Fibroblast of skin of right biceps (primary cell): ENCODE measurements around the gene SEC31A.
"Not testable (repeated sequence)": the region's sequence is repeated elsewhere in the genome, so short reads cannot be mapped to it uniquely, and the experiment has no call there.

Experiments used
- DNase-seq: peaks from one replicate; pipeline ENCODE4 v3.0.0-alpha.2; 2013

SEC31A gene

GRCh38 chr4:82890901-82891706 lies at the start of gene SEC31A:
Gene SEC31A, minus strand, starts transcription at chr4:82891153. Its CDS starts 9,217 bp downstream, at chr4:82881936.
- peak; percentile 97 for DNase-seq

GRCh38 chr4:82939414-82939813 lies 48.5 kb upstream of the SEC31A start:
- DNase-seq = no peak

DNA sequence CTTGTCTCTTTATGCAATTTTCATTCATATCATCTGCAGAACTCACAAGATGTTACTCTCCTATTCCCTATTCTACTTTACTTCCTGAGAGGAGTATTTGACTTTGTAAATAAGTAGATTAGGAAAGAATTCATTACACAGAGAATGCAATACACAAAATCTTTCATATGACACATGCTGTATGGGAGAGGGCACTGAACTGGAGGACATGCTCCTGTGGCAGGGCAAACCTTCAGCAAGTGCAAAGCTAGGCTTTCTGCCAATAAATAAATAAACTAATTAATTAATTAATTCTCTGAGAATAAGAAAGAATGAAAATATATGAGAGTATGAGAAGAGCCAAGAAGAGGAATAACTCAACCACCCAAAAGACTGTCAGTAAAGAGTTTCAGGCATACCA lies 43.5 kb upstream of the SEC31A start:
- DNase-seq = no peak

- DNase-seq = no peak
Observed at GRCh38 chr4:82930848-82931755, 40.1 kb upstream of the SEC31A start.

DNA sequence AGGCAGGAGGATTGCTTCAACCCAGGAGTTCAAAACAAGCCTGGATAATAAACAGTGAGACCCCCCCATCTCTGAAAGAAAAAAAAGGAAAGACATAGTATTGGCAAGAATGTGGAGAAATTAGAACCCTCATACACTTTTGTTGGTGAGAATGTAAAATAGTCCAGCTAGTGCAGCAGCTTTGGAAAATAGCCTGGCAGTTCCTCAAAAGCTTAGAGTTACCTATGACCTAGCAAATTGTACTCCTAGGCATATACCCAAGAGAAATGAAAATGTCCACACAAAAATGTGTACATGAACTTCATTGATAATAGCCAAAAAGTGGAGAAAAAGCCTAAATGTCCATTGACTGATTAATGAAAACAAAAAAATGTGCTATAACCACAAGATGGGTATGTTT lies 30.8 kb upstream of the SEC31A start:
- DNase-seq = no peak

DNA sequence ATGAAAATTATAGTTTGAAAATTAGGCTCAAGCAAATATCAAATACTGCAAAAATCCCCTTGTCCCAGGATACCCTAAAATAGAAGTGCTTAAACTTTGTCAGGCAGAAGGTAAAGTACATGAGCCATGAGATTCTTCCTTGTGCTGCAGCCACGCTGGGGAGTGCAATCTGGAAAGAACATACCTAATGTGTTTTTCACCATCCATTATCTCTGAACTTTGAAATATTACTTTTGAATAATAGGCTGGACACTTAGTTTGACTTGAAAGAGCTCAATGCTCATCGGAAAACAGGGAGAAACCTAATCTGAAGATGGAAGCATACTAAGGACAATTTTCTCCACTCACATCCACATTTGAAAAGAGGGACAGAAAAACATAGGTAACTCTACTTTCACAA lies 28.4 kb upstream of the SEC31A start:
- no peak for DNase-seq

DNA sequence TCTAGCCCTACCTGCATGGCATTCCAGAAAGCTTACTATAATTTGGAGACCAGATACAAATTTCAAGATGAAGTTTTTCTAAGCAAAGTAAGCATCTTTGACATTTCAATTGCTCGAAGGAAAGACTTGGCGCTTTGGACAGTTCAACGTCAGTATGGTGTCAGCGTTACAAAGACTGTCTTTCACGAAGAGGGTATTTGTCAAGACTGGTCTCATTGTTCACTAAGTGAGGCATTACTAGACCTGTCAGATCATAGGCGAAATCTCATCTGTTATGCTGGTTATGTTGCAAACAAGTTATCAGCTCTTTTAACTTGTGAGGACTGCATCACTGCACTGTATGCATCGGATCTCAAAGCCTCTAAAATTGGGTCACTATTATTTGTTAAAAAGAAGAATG lies 27.1 kb upstream of the SEC31A start:
- DNase-seq = no peak

DNA sequence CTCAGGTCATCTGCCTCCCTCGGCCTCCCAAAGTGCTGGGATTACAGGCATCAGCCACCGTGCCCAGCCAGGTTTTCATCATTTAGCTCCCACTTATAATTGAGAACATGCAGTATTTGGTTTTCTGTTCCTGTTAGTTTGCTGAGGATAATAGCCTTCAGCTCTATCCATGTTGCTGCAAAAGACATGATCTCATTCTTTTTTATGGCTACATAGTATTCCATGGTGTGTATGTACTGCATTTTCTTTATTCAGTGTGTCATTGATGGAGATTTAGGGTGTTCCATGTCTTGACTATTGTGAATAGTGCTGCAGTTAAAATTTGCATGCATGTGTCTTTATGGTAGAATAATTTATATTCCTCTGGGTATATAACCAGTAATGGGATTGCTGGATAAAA lies 23.0 kb upstream of the SEC31A start:
- not testable (repeated sequence) for DNase-seq

- DNase-seq = peak; percentile 5
Observed at GRCh38 chr4:82913305-82913704, 22.4 kb upstream of the SEC31A start.

DNA sequence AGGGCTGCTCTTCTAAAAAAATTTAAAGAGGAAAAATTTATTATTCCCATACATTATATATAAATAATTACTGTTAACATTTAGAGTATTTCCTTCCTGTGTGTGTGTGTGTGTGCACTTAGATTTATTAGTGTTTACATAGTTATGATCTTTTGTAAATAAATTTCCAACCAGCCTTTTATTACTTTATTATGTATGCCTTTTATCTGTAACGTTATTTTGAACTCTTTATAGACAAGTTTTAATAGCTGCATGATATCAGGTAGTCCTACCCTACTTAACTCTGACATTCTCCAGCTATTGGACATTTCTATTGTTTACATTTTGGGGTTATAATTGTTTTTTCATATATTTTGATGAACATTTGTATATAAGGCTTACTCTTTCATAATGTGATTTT lies 18.4 kb upstream of the SEC31A start:
- no peak for DNase-seq

DNA sequence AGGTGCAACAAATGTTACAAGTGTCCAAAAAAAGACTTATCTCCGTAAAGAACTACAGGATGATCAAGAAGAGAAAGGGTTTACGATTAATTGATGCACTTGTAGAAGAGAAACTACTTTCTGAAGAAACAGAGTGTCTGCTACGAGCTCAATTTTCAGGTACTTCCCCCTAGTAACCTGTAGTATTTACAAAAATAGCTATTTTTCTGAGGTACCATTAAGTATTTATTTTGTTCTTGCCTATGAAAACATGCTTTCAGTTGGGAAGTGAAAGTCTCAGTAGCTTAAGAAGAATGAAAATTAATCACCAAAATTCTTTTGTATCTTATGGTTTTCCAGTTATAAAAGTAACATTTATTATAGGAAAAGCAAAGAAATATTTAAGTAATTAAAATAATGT lies 15.5 kb upstream of the SEC31A start:
- DNase-seq = no peak

- peak; percentile 60 for DNase-seq
Observed at GRCh38 chr4:82905205-82905604, 14.3 kb upstream of the SEC31A start.

DNA sequence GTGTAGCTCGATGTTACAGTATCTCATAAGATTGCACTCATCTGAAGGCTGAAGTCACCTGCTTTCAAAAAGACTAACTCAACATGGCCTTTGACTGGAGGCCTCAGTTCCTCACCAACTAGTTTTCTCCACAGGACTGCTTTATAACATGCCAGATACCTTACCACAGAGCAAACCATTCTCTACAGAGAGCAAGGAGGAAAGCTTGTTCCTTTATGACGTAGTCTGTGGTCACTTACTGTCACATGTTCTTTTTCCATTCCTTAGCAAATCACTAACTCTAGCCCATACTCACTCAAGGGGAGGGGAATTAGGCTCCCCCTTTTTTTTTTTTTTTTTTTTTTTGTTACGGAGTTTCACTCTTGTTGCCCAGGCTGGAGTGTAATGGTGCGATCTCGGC lies 12.8 kb upstream of the SEC31A start:
- no peak for DNase-seq

GRCh38 chr4:82901183-82901718 lies 10.3 kb upstream of the SEC31A start:
- no peak for DNase-seq

- peak; percentile 100 for DNase-seq
Observed at GRCh38 chr4:82900411-82901182, 9.6 kb upstream of the SEC31A start, which contains the start of gene THAP9. Gene THAP9, plus strand, starts transcription at chr4:82900735. Its CDS starts 68 bp downstream, at chr4:82900803.

DNA sequence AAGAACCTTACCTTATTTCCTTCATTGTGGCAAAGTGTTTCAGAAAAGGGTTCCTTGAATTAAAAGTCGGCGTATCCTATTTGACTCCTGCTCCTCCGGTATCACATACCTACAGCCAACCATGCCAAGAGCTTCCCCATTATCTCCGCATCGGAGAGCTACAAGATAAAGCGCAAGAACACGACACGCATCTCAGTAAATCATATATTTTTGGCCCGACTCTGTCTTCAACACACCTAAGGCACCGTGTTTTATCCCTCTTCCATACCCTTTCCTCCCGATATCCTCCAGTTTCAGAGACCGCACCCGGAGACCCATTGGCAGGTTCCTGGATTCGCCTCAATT lies 9.1 kb upstream of the SEC31A start:
- no peak for DNase-seq

GRCh38 chr4:82899374-82900065 lies 8.6 kb upstream of the SEC31A start:
- DNase-seq = peak; percentile 3

DNA sequence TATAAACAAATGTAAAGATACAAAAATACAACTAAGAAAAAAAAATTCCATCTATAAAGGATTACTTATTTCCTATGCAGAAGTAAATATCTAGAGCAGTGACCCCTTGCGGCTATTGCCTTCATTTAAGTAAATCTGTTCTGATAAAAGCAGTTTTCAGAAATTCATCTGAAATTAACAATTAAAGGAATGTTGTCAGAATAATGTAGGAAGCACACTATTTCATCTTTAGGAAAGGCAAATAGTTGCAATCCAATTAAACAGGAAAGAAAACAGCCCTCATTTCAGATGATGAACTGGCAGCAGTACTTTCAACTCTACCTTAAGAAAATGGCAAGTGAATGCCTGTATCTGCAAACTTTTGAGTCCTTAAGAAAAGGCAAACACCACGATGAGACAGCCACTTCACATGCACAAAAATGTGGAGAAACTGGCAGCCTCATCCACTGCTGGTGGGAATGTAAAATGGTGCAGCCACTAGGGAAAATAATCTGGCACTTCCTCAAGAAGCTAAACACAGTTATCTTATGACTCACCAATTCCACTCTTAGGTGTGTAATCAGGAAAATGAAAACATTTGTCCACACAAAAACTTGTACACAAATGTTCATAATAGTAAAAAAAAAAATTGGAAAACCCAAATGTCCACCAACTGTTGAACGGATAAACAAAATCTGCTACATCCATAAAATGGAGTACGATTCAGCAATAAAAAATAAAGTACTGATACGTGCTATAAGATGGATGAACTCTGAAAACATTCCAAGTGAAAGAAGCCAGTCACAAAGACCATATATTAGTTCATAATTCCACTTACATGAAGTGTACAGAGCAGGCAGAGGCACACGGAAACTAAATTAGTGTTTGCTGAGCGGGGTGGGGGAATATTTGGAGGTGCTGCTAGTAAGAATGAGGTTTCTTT lies 7.6 kb upstream of the SEC31A start:
- DNase-seq = peak; percentile 87

DNA sequence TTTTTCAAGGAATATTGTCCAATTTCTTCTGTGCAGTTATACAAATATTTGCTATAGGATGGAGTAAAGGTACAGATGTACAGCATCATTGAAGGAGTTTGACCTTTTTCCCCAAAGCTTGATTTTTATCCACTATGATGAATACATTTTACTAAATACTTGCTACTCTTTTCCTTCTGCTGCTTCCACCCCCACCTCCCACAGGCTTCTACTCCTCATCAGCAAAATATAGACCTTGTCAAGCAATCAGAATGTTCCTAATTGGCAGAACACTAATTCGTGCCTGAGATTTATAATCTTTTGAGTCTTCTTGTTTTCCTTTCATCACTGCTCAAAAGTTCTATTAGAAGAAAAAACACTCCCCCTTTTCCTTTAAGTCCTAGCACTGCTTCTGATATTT lies 5.8 kb upstream of the SEC31A start:
- no peak for DNase-seq

DNA sequence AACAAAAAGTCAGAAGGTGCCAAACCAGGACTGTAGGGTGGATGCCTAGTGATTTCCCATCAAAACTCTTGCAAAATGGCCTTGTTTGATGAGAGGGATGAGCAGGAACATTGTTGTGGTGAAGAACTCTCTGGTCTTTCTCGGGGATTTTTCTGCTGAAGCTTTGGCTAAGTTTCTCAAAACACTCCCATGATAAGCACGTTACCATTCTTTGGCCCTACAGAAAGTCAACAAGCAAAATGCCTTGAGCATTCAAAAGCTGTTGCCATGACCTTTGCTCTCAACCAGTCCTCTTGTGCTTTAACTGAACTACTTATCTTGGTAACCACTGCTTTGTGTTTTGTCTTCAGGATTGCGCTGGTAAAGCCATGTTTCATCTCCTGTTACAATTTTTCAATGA lies 3.0 kb upstream of the SEC31A start:
- peak; percentile 7 for DNase-seq

DNA sequence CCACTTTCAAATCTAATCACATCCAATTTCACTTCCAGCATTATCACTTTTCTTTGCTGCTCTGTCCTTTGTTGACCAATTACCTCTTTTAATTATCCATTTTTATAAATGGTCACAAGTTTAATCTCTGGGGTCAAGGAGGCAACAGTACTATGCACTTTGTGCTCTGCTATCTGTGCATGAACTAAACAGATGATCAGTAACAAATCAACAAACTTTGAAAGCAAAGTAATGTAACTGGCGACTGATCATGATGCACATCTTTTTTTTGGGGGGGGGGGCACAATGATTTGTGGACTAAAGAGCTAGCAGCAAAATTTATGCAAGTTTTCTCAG lies 1.5 kb upstream of the SEC31A start:
- no peak for DNase-seq
